ENCODE data around the gene SPOCK2. TPM values are rescaled to one million over a fixed set of nuclear protein-coding genes. Genes with fewer than 3 reads are reported as not detected.

The SPOCK2 gene
- total and polyA plus RNA-seq, 2 of the 13 experiments (the other 11 are each of a cell fraction or from before 2014, with no cell fraction given) = 8.6 to 30.6 TPM

GRCh38 chr10:72097448-72098300 lies 9.3 kb upstream of the SPOCK2 start (continued):
- no peak for TF ChIP-seq ZIK1 (CRISPR knock-in tag; IDR thresholded peaks at IDR 0.05; ENCODE audit: borderline replicate concordance, low read depth)
- no peak for TF ChIP-seq ERF (CRISPR knock-in tag; IDR thresholded peaks at IDR 0.05)
- no peak for TF ChIP-seq GATAD1 (CRISPR knock-in tag; IDR thresholded peaks at IDR 0.05)
- no peak for TF ChIP-seq MAZ (IDR thresholded peaks at IDR 0.05; ENCODE audit: borderline replicate concordance, low read depth, low read length)
- peak; percentile 4; the same call in 1 of the 2 replicates for TF ChIP-seq MAZ (CRISPR knock-in tag; IDR thresholded peaks at IDR 0.05; ENCODE audit: low read depth)
- TF ChIP-seq RARG (CRISPR knock-in tag; IDR thresholded peaks at IDR 0.05; ENCODE audit: low read depth) = no peak
- TF ChIP-seq SRF (IDR thresholded peaks at IDR 0.05; ENCODE audit: low read depth, low read length) = no peak
- peak in 1 of 2 experiments; percentile 53; a peak in 1 of 4 replicates for TF ChIP-seq REST (IDR thresholded peaks at IDR 0.05; ENCODE audit: borderline replicate concordance in 1 of 2, low read depth in 1 of 2, low read length in 2 of 2)
- TF ChIP-seq ZHX1 (CRISPR knock-in tag; IDR thresholded peaks at IDR 0.05; ENCODE audit: low read depth) = peak; percentile 39; the same call in 1 of the 2 replicates
- no peak for TF ChIP-seq ZFP82 (CRISPR knock-in tag; IDR thresholded peaks at IDR 0.05; ENCODE audit: borderline replicate concordance)
- no peak for TF ChIP-seq FUBP1 (CRISPR knock-in tag; IDR thresholded peaks at IDR 0.05; ENCODE audit: borderline replicate concordance)
- no peak for TF ChIP-seq ZNF232 (CRISPR knock-in tag; IDR thresholded peaks at IDR 0.05; ENCODE audit: borderline replicate concordance)
- TF ChIP-seq PREB (CRISPR knock-in tag; IDR thresholded peaks at IDR 0.05) = no peak
- TF ChIP-seq JUN (CRISPR knock-in tag; IDR thresholded peaks at IDR 0.05) = peak; percentile 59; the same call in 1 of the 2 replicates
- no peak for TF ChIP-seq NFIB (CRISPR knock-in tag; IDR thresholded peaks at IDR 0.05; ENCODE audit: borderline replicate concordance)
- no peak for TF ChIP-seq CHD4 (IDR thresholded peaks at IDR 0.05; ENCODE audit: borderline replicate concordance, low read length)
- no peak for TF ChIP-seq ZNF33A (CRISPR knock-in tag; IDR thresholded peaks at IDR 0.05; ENCODE audit: borderline replicate concordance)
- 0 out of 2 replicates have a peak, but pooled peaks have one; percentile 9 for TF ChIP-seq SP140L (CRISPR knock-in tag; IDR thresholded peaks at IDR 0.05; ENCODE audit: borderline replicate concordance)
- TF ChIP-seq WIZ (CRISPR knock-in tag; IDR thresholded peaks at IDR 0.05) = no peak

Data from HepG2 (cell line).